Keratinocyte (primary cell): ENCODE measurements around the gene GLG1.

Experiments
- EZH2 ChIP-seq: IDR thresholded peaks from one replicate; pipeline ENCODE4 v1.6.1; 2012; ENCODE audit warnings: inconsistent platforms, mild to moderate bottlenecking, low read length, moderate library complexity
- TF ChIP-seq, protein P1 (sequence below), 3 experiments: IDR thresholded peaks in 1 of 3; conservative IDR thresholded peaks in 1 of 3; optimal IDR thresholded peaks in 1 of 3; 2 replicates in 2 of 3; 3 replicates in 1 of 3; pipeline versions ENCODE3 to v1.5.1; 2011; ENCODE audit warnings: low read length in 3 of 3, mild to moderate bottlenecking in 3 of 3, moderate library complexity in 2 of 3, control low read depth in 1 of 3, inconsistent platforms in 1 of 3; ENCODE audit not compliant: insufficient read depth in 2 of 3; ENCODE audit errors: extremely low read depth in 1 of 3

DNA sequence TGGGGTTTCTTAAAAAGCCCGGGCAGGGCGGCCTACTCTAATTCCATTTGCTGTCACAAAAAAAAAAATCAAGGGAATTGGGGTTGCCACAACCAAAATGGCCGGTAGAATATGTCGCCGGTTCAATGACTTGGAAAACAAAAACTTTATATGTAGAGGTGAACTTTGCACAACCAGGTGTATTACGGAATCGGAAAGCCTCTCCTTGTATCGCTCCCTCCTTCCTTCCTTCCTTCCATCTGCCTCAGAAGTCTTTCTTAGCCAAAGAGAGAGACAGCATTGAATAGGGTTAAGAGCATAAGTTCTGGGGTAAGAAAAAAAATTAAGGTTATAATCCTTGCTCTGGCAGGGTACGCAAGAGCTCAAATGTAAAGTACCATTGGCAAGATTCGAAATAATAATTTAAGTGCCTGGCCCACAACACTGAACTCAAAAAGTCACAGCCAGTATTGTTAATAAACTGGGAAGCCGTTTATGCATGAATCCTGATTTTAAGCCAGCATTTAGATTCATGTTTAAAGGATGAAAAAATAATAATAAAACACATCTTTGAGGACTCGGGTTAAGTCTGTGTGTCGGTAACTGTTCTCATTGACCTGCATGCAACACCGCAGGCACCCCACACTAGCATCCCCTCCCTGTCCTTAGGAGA lies 522 bp upstream of the GLG1 start:
- TF ChIP-seq, protein P1, sequence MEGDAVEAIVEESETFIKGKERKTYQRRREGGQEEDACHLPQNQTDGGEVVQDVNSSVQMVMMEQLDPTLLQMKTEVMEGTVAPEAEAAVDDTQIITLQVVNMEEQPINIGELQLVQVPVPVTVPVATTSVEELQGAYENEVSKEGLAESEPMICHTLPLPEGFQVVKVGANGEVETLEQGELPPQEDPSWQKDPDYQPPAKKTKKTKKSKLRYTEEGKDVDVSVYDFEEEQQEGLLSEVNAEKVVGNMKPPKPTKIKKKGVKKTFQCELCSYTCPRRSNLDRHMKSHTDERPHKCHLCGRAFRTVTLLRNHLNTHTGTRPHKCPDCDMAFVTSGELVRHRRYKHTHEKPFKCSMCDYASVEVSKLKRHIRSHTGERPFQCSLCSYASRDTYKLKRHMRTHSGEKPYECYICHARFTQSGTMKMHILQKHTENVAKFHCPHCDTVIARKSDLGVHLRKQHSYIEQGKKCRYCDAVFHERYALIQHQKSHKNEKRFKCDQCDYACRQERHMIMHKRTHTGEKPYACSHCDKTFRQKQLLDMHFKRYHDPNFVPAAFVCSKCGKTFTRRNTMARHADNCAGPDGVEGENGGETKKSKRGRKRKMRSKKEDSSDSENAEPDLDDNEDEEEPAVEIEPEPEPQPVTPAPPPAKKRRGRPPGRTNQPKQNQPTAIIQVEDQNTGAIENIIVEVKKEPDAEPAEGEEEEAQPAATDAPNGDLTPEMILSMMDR (optimal IDR thresholded peaks at IDR 0.05 in 1 of 3, IDR thresholded peaks at IDR 0.05 in 1 of 3, conservative IDR thresholded peaks at IDR 0.05 in 1 of 3; ENCODE audit: extremely low read depth in 1 of 3, insufficient read depth in 2 of 3, low read length in 3 of 3), result no peak
- no peak for TF ChIP-seq EZH2
